H9 (cell line): ENCODE results near the gene AMACR. TPM values are rescaled to one million over a fixed set of nuclear protein-coding genes. Genes with fewer than 3 reads are reported as not detected.

Experiments
- DNase-seq: peaks from one replicate; pipeline ENCODE4 v3.0.0-alpha.2; 2017
- H2AFZ ChIP-seq: one replicate; pipeline ENCODE4 v1.6.1; 2013; ENCODE audit warnings: mild to moderate bottlenecking, low read length, control low read depth, moderate library complexity
- H2AK5ac ChIP-seq: 2 replicates; pipeline ENCODE4 v1.6.1; 2013; ENCODE audit warnings: low read length, control low read depth, mixed read lengths; ENCODE audit not compliant: insufficient read length
- H2BK120ac ChIP-seq: one replicate; pipeline ENCODE4 v1.6.1; 2013; ENCODE audit warnings: low read depth, mild to moderate bottlenecking, low read length, control low read depth, inconsistent platforms; ENCODE audit not compliant: poor library complexity, severe bottlenecking
- H2BK12ac ChIP-seq: 2 replicates; pipeline ENCODE4 v1.6.1; 2013; ENCODE audit warnings: low read length, control low read depth, mixed read lengths, low read depth; ENCODE audit not compliant: insufficient read length
- H2BK15ac ChIP-seq: 2 replicates; pipeline ENCODE4 v1.6.1; 2013; ENCODE audit warnings: low read depth, low read length, control low read depth
- H2BK20ac ChIP-seq: one replicate; pipeline ENCODE4 v1.6.1; 2013; ENCODE audit warnings: low read depth, mild to moderate bottlenecking, low read length, control low read depth, inconsistent platforms; ENCODE audit not compliant: poor library complexity, severe bottlenecking
- H2BK5ac ChIP-seq: 2 replicates; pipeline ENCODE4 v1.6.1; 2013; ENCODE audit warnings: low read length, control low read depth, mixed read lengths; ENCODE audit not compliant: insufficient read length
- H3K14ac ChIP-seq: 2 replicates; pipeline ENCODE4 v1.6.1; 2013; ENCODE audit warnings: low read length, control low read depth; ENCODE audit not compliant: insufficient read depth
- H3K18ac ChIP-seq: 2 replicates; pipeline ENCODE4 v1.6.1; 2013; ENCODE audit warnings: low read depth, mild to moderate bottlenecking, mixed read lengths, low read length, control low read depth; ENCODE audit not compliant: insufficient read length
- H3K23ac ChIP-seq: 2 replicates; pipeline ENCODE4 v1.6.1; 2013; ENCODE audit warnings: low read length, control low read depth, mixed read lengths, low read depth; ENCODE audit not compliant: insufficient read length
- H3K23me2 ChIP-seq: 2 replicates; pipeline ENCODE4 v1.6.1; 2013; ENCODE audit warnings: low read depth, mild to moderate bottlenecking, mixed read lengths, low read length, control low read depth; ENCODE audit not compliant: insufficient read length, poor library complexity, severe bottlenecking
- H3K27ac ChIP-seq: 2 replicates; pipeline ENCODE4 v1.5.1; 2013; ENCODE audit warnings: low read length, control low read depth, mixed read lengths, low read depth; ENCODE audit not compliant: insufficient read length
- H3K27me3 ChIP-seq: 2 replicates; pipeline ENCODE4 v1.6.1; 2013; ENCODE audit warnings: low read length, control low read depth, inconsistent platforms; ENCODE audit not compliant: insufficient read depth
- H3K4ac ChIP-seq: 2 replicates; pipeline ENCODE4 v1.6.1; 2013; ENCODE audit warnings: low read depth, mild to moderate bottlenecking, control low read depth, inconsistent platforms, low read length, moderate library complexity
- H3K4me1 ChIP-seq: 2 replicates; pipeline ENCODE4 v1.6.1; 2013; ENCODE audit warnings: low read length, control low read depth, inconsistent platforms; ENCODE audit not compliant: insufficient read depth
- H3K4me2 ChIP-seq: 2 replicates; pipeline ENCODE4 v1.6.1; 2013; ENCODE audit warnings: low read length, control low read depth, mixed read lengths; ENCODE audit not compliant: insufficient read length, insufficient read depth
- H3K56ac ChIP-seq: 2 replicates; pipeline ENCODE4 v1.6.1; 2013; ENCODE audit warnings: low read depth, mild to moderate bottlenecking, mixed read lengths, low read length, control low read depth; ENCODE audit not compliant: insufficient read length
- H3K79me1 ChIP-seq: 2 replicates; pipeline ENCODE4 v1.6.1; 2013; ENCODE audit warnings: low read depth, mild to moderate bottlenecking, moderate library complexity, low read length, control low read depth, inconsistent platforms; ENCODE audit not compliant: insufficient read depth, poor library complexity, severe bottlenecking
- H3K79me2 ChIP-seq: 2 replicates; pipeline ENCODE4 v1.6.1; 2013; ENCODE audit warnings: low read length, control low read depth, inconsistent platforms; ENCODE audit not compliant: insufficient read depth
- H3K9ac ChIP-seq: 2 replicates; pipeline ENCODE4 v1.6.1; 2013; ENCODE audit warnings: low read length, control low read depth, mixed read lengths; ENCODE audit not compliant: insufficient read length; ENCODE audit errors: extremely low read depth
- H3K9me3 ChIP-seq: one replicate; pipeline ENCODE4 v1.6.1; 2013; ENCODE audit warnings: low read depth, low read length, inconsistent platforms; ENCODE audit not compliant: control insufficient read depth
- H3T11ph ChIP-seq: one replicate; pipeline ENCODE4 v1.6.1; 2013; ENCODE audit warnings: mild to moderate bottlenecking, low read length, control low read depth, inconsistent platforms
- H4K20me1 ChIP-seq: one replicate; pipeline ENCODE4 v1.6.1; 2013; ENCODE audit not compliant: control insufficient read depth, insufficient read length, insufficient read depth
- H4K5ac ChIP-seq: 2 replicates; pipeline ENCODE4 v1.6.1; 2013; ENCODE audit warnings: low read depth, mild to moderate bottlenecking, mixed read lengths, low read length, control low read depth; ENCODE audit not compliant: insufficient read length
- H4K8ac ChIP-seq: replicated peaks from 2 replicates; pipeline ENCODE4 v1.6.1; 2013; ENCODE audit warnings: low read length, control low read depth, mixed read lengths, low read depth; ENCODE audit not compliant: insufficient read length
- H4K91ac ChIP-seq: 2 replicates; pipeline ENCODE4 v1.6.1; 2013; ENCODE audit warnings: low read depth, mild to moderate bottlenecking, moderate library complexity, mixed read lengths, low read length, control low read depth; ENCODE audit not compliant: insufficient read length
- H3K27ac Mint-ChIP-seq, 3 experiments: 2 replicates in 2 of 3; 3 replicates in 1 of 3; pipeline ENCODE4 v1.8.0; 2020 to 2021; ENCODE audit warnings: mixed read lengths in 3 of 3, mild to moderate bottlenecking in 1 of 3, moderate library complexity in 1 of 3
- H3K27me3 Mint-ChIP-seq: 2 replicates; pipeline ENCODE4 v1.8.0; 2021; ENCODE audit warnings: low read depth, mild to moderate bottlenecking, moderate library complexity, mixed read lengths
- H3K36me3 Mint-ChIP-seq, 3 experiments: 2 replicates in 2 of 3; 3 replicates in 1 of 3; pipeline ENCODE4 v1.8.0; 2020 to 2021; ENCODE audit warnings: low read depth in 3 of 3, mixed read lengths in 3 of 3; ENCODE audit not compliant: insufficient read depth in 1 of 3
- H3K4me1 Mint-ChIP-seq, 2 experiments: 2 replicates each; pipeline ENCODE4 v1.8.0; 2020; ENCODE audit warnings: mixed read lengths in 2 of 2
- H3K4me3 Mint-ChIP-seq, 2 experiments: 2 replicates in 1 of 2; 3 replicates in 1 of 2; pipeline ENCODE4 v1.8.0; 2020 to 2021; ENCODE audit warnings: mild to moderate bottlenecking in 2 of 2, mixed read lengths in 2 of 2, moderate library complexity in 1 of 2
- H3K9me3 Mint-ChIP-seq, 2 experiments: 2 replicates in 1 of 2; 3 replicates in 1 of 2; pipeline ENCODE4 v1.8.0; 2020; ENCODE audit warnings: mild to moderate bottlenecking in 2 of 2, mixed read lengths in 2 of 2, moderate library complexity in 1 of 2
- CTCF ChIP-seq: fragments of 200-600 bp; sonication (generic); conservative IDR thresholded peaks from 3 replicates; pipeline ENCODE4 v1.8.0; 2021; ENCODE audit warnings: antibody characterized with exemption, mild to moderate bottlenecking
- WGBS: extraction: QIAGEN DNeasy Blood & Tissue Kit; methylation state at CpG from one replicate; pipeline ENCODE4 v1.1.7; 2013; ENCODE audit warnings: missing lambda C conversion rate, low lambda C conversion rate, mixed read lengths; ENCODE audit not compliant: insufficient read length; ENCODE audit errors: extremely low coverage; 5-methylcytosine and 5-hydroxymethylcytosine counted together
- total RNA-seq: library from RNA; stranded (reverse); gene quantifications from 2 replicates; pipeline ENCODE4 v1.2.1, GENCODE V29; 2021

The AMACR gene
- total RNA-seq, 1 experiment from 2014 or later = 9.7 TPM

GRCh38 chr5:34007201-34007620 lies 639 bp downstream of the AMACR start:
- H3K23me2 ChIP-seq = peaks cover 3% of the 10 kb centered on the region

More at GRCh38 chr5:34007201-34007620, 639 bp downstream of the AMACR start:
- Histone ChIP-seq H3K9me3 (no peaks in the 10 kb centered on the region), H2AFZ (no peak overlapping the region), H3K56ac (no peak overlapping the region), H3K79me1 (no peaks in the 10 kb centered on the region), H3K27ac (no peak overlapping the region), H3T11ph (no peak overlapping the region), H2BK15ac (no peak overlapping the region), H3K27me3 (no peaks in the 10 kb centered on the region), H3K18ac (no peak overlapping the region), H2BK5ac (no peak overlapping the region), H2BK120ac (no peak overlapping the region), H2BK20ac (no peak overlapping the region), H3K9ac (peak overlapping the region; percentile 67), H2AK5ac (no peak overlapping the region), H3K4me2 (peak overlapping the region; percentile 94), H3K14ac (no peak overlapping the region), H3K23ac (no peak overlapping the region), H3K79me2 (no peaks in the 10 kb centered on the region), H4K91ac (no peak overlapping the region), H2BK12ac (no peak overlapping the region), H4K5ac (no peak overlapping the region), H4K8ac (no peak overlapping the region), H4K20me1 (no peaks in the 10 kb centered on the region), H3K4ac (no peak overlapping the region), H3K4me1 (no peaks in the 10 kb centered on the region)
- peaks cover 25 to 29% of the 10 kb centered on the region in 2 experiments for H3K4me1 Mint-ChIP-seq
- no peak for DNase-seq
- H3K27ac Mint-ChIP-seq = peak overlapping the region; percentile 87 to 95 (median 94); a peak in 6 of 7 replicates
- H3K36me3 Mint-ChIP-seq = peaks cover 0 to 27% (median 9%) of the 10 kb centered on the region in 3 experiments; a peak in 6 of 7 replicates
- TF ChIP-seq CTCF = no peak
- H3K4me3 Mint-ChIP-seq = peak overlapping the region; percentile 86 to 90
- no peaks in the 10 kb centered on the region for H3K27me3 Mint-ChIP-seq
- H3K9me3 Mint-ChIP-seq = no peaks in the 10 kb centered on the region; a peak in 1 of 5 replicates
- no CpG with 5 or more reads among the region's 11 CpGs for WGBS
